HCT116 (cell line): Measurements from ENCODE around the gene MTUS2. TPM values are rescaled to one million over a fixed set of nuclear protein-coding genes. Genes with fewer than 3 reads are reported as not detected.

ENCODE experiments used
- ATAC-seq: fragments of 200-7000 bp; cut with Tn5 transposase; 2 replicates; pipeline ENCODE4 v1.9.1; 2020; ENCODE audit warnings: mild to moderate bottlenecking, moderate library complexity
- BruUV-seq: library from RNA; stranded (reverse); fragments of 400-500 nt; replicated peaks from 2 replicates; lab custom pipeline; 2021; lab: Mats Ljungman, UMichigan
- CTCF ChIA-PET: fragments of 300-600 bp; sonication (Branson Sonifier 250); formaldehyde crosslinking; loops from one replicate; lab custom pipeline; 2021; ENCODE audit warnings: antibody characterized with exemption; lab: Charles Lee
- POLR2A ChIA-PET: fragments of 300-600, 350-600 bp; sonication (Branson Sonifier 250); formaldehyde crosslinking; loops from one replicate; lab custom pipeline; 2021; ENCODE audit warnings: antibody characterized with exemption; lab: Charles Lee
- RAD21 ChIA-PET, 2 experiments: fragments of 300-600 bp; sonication (Branson Sonifier 250); formaldehyde crosslinking; loops; one replicate each; lab custom pipeline; 2023; ENCODE audit warnings: low total read pairs in 2 of 2; ENCODE audit not compliant: uncharacterized antibody in 2 of 2, unreplicated experiment in 2 of 2, low non-redundant PET in 1 of 2; lab: Charles Lee
- DNase-seq: peaks from one replicate; pipeline ENCODE4 v3.0.0-alpha.2; 2010; ENCODE audit warnings: low read depth, low spot score
- H2AFZ ChIP-seq: fragments of 200-600 bp; shearing (Covaris generic), sonication (generic); 2 replicates; pipeline ENCODE4 v1.6.1; 2017; ENCODE audit warnings: low read depth, mixed run types, mixed read lengths, antibody characterized with exemption, low read length; ENCODE audit not compliant: poor library complexity, severe bottlenecking
- H3K27ac ChIP-seq: 2 replicates; pipeline ENCODE4 v1.5.1; 2012; ENCODE audit warnings: low read depth, low read length
- H3K27me3 ChIP-seq: fragments of 200-600 bp; sonication (generic); 2 replicates; pipeline ENCODE4 v1.6.1; 2016; ENCODE audit warnings: mixed run types, low read length, mixed read lengths; ENCODE audit not compliant: insufficient read depth
- H3K36me3 ChIP-seq, 2 experiments: fragments of 200-500 bp in 1 of 2; fragments of 200-600 bp in 1 of 2; sonication (Bioruptor generic) in 1 of 2; sonication (generic) in 1 of 2; 2 replicates each; pipeline versions ENCODE4 v1.5.1 to v1.6.1; 2014 to 2016; ENCODE audit warnings: low read length in 2 of 2, inconsistent platforms in 1 of 2, mixed read lengths in 1 of 2, mixed run types in 1 of 2; ENCODE audit not compliant: insufficient read depth in 2 of 2, control insufficient read depth in 1 of 2
- H3K4me1 ChIP-seq, 2 experiments: fragments of 200-600 bp in 1 of 2; sonication (generic) in 1 of 2; 2 replicates each; pipeline versions ENCODE4 v1.5.1 to v1.6.1; 2012 to 2017; ENCODE audit warnings: low read length in 2 of 2, inconsistent platforms in 1 of 2, mild to moderate bottlenecking in 1 of 2, mixed read lengths in 1 of 2, mixed run types in 1 of 2, moderate library complexity in 1 of 2; ENCODE audit not compliant: insufficient read depth in 2 of 2, control insufficient read depth in 1 of 2
- H3K4me2 ChIP-seq: fragments of 200-600 bp; sonication (generic); 2 replicates; pipeline ENCODE4 v1.6.1; 2017; ENCODE audit warnings: mixed run types, low read length, mixed read lengths
- H3K4me3 ChIP-seq, 2 experiments: fragments of 200-600 bp in 1 of 2; sonication (generic) in 1 of 2; replicated peaks in 1 of 2; 2 replicates each; pipeline ENCODE4 v1.5.1; 2011 to 2016; ENCODE audit warnings: low read length in 2 of 2, control low read depth in 1 of 2, low read depth in 1 of 2, mild to moderate bottlenecking in 1 of 2, mixed read lengths in 1 of 2, mixed run types in 1 of 2
- H3K79me2 ChIP-seq: fragments of 200-600 bp; sonication (generic); 2 replicates; pipeline ENCODE4 v1.6.1; 2017; ENCODE audit warnings: mild to moderate bottlenecking, mixed run types, low read length, moderate library complexity, mixed read lengths; ENCODE audit not compliant: insufficient read depth
- H3K9ac ChIP-seq: fragments of 200-600 bp; sonication (generic); 2 replicates; pipeline ENCODE4 v1.6.1; 2016; ENCODE audit warnings: low read length, mixed read lengths
- H3K9me2 ChIP-seq: fragments of 200-600 bp; sonication (generic), shearing (Covaris generic); 2 replicates; pipeline ENCODE4 v1.6.1; 2017; ENCODE audit warnings: mixed run types, mild to moderate bottlenecking, moderate library complexity; ENCODE audit not compliant: insufficient read depth
- H3K9me3 ChIP-seq, 2 experiments: fragments of 200-500 bp in 1 of 2; fragments of 200-600 bp in 1 of 2; sonication (Bioruptor generic) in 1 of 2; sonication (generic) in 1 of 2; 2 replicates each; pipeline ENCODE4 v1.6.1; 2014 to 2017; ENCODE audit warnings: low read length in 2 of 2, mixed read lengths in 2 of 2, inconsistent platforms in 1 of 2, low read depth in 1 of 2, mild to moderate bottlenecking in 1 of 2, mixed run types in 1 of 2, moderate library complexity in 1 of 2; ENCODE audit not compliant: control insufficient read depth in 1 of 2, insufficient read depth in 1 of 2
- H4K20me1 ChIP-seq: fragments of 200-600 bp; sonication (generic), shearing (Covaris generic); 2 replicates; pipeline ENCODE4 v1.6.1; 2017; ENCODE audit warnings: mixed run types, mild to moderate bottlenecking, moderate library complexity; ENCODE audit not compliant: insufficient read depth
- CBX3 ChIP-seq: IDR thresholded peaks from 2 replicates; pipeline ENCODE4 v1.6.1; 2012; ENCODE audit warnings: low read depth
- CEBPB ChIP-seq: IDR thresholded peaks from 2 replicates; pipeline ENCODE4 v1.6.1; 2012; ENCODE audit warnings: low read depth
- EGR1 ChIP-seq: IDR thresholded peaks from 2 replicates; pipeline ENCODE4 v1.6.1; 2012; ENCODE audit warnings: low read depth
- ELF1 ChIP-seq: IDR thresholded peaks from 2 replicates; pipeline ENCODE4 v1.6.1; 2012; ENCODE audit warnings: low read depth, borderline replicate concordance
- EZH2phosphoT487 ChIP-seq: fragments of 200-600 bp; IDR thresholded peaks from 2 replicates; pipeline ENCODE4 v1.6.1; 2018; ENCODE audit warnings: antibody characterized with exemption, borderline replicate concordance
- FOSL1 ChIP-seq: IDR thresholded peaks from 2 replicates; pipeline ENCODE4 v1.6.1; 2012; ENCODE audit warnings: low read depth
- RAD21 ChIP-seq: IDR thresholded peaks from 2 replicates; pipeline ENCODE4 v1.6.1; 2012; ENCODE audit warnings: low read depth, mild to moderate bottlenecking
- SIN3A ChIP-seq: IDR thresholded peaks from 2 replicates; pipeline ENCODE4 v1.6.1; 2012; ENCODE audit warnings: low read depth
- SP1 ChIP-seq: IDR thresholded peaks from 2 replicates; pipeline ENCODE4 v1.6.1; 2012; ENCODE audit warnings: low read depth
- SRF ChIP-seq: IDR thresholded peaks from 2 replicates; pipeline ENCODE4 v1.6.1; 2012; ENCODE audit warnings: low read depth
- TCF7L2 ChIP-seq: IDR thresholded peaks from 2 replicates; pipeline ENCODE4 v1.7.0; 2011; ENCODE audit warnings: borderline replicate concordance, inconsistent platforms; ENCODE audit not compliant: insufficient read depth, insufficient read length; ENCODE audit errors: extremely low read depth
- ZFX ChIP-seq: fragments of 450-650 bp; IDR thresholded peaks from 2 replicates; pipeline ENCODE4 v1.6.1; 2017
- ZNF274 ChIP-seq: fragments of 200-500 bp; sonication (Bioruptor generic); IDR thresholded peaks from 2 replicates; pipeline ENCODE4 v1.6.1; 2014; ENCODE audit warnings: mild to moderate bottlenecking, low read depth, low read length, inconsistent platforms
- intact Hi-C: fragments of 100-400 bp; cut with micrococcal nuclease; formaldehyde crosslinking; loops from 2 replicates; pipeline ENCODE4 v1.10.0; 2022
- total RNA-seq: library from RNA; stranded (reverse); gene quantifications from one replicate; pipeline ENCODE4 v1.2.1, GENCODE V29; 2021; ENCODE audit not compliant: unreplicated experiment
- TF ChIP-seq, protein P1 (sequence below): IDR thresholded peaks from 2 replicates; pipeline ENCODE4 v1.6.1; 2012
- TF ChIP-seq, protein P2 (sequence below): IDR thresholded peaks from 2 replicates; pipeline ENCODE4 v1.6.1; 2012

The MTUS2 gene
- total RNA-seq, 1 experiment from 2014 or later = 0.02 TPM

DNA sequence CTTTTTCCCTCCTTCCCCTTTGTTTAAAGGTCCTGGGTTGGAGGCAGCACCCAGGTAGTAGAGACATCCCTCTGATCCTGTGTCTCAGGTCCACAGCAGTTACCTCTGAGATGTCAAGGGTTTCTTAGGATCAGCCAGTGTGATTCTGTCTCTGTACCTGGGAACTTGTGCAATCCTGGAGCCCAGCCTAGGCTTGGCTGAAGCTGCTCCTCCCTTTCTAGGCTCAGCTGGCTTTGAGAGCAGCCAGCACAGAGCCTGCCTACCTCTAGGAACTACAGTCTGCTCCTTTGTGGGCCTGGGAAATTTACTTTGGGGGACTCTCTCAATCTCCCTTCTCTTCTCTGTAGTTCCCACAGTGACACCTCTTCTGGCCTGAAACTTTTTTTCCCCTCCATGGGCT lies 171.6 kb downstream of the MTUS2 start:
- ATAC-seq (no peak), DNase-seq (no peak)
- peaks cover 20% of the 10 kb centered on the region for H3K27me3 ChIP-seq
- H3K9ac ChIP-seq = no peak overlapping the region
- no peaks in the 10 kb centered on the region for H3K9me2 ChIP-seq
- no peak overlapping the region for H3K4me2 ChIP-seq
- no peak for TF ChIP-seq CBX3
- TF ChIP-seq ZNF274 = no peak
- TF ChIP-seq SRF = no peak
- no peak for TF ChIP-seq SIN3A
- no peak for TF ChIP-seq EZH2phosphoT487
- TF ChIP-seq ZFX = no peak
- TF ChIP-seq, protein P1, sequence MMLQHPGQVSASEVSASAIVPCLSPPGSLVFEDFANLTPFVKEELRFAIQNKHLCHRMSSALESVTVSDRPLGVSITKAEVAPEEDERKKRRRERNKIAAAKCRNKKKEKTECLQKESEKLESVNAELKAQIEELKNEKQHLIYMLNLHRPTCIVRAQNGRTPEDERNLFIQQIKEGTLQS = no peak
- no peak for TF ChIP-seq FOSL1
- no peak for TF ChIP-seq RAD21
- TF ChIP-seq, protein P2, sequence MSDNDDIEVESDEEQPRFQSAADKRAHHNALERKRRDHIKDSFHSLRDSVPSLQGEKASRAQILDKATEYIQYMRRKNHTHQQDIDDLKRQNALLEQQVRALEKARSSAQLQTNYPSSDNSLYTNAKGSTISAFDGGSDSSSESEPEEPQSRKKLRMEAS = no peak
- no peaks in the 10 kb centered on the region for H3K4me1 ChIP-seq
- H3K4me3 ChIP-seq = no peak overlapping the region
- no peaks in the 10 kb centered on the region for H3K9me3 ChIP-seq
- CTCF ChIA-PET = no interaction called here
- H3K36me3 ChIP-seq = no peaks in the 10 kb centered on the region
- H4K20me1 ChIP-seq = no peaks in the 10 kb centered on the region
- H3K27ac ChIP-seq = no peak overlapping the region
- BruUV-seq = no TSS peak
- no peaks in the 10 kb centered on the region for H3K79me2 ChIP-seq
- no peak overlapping the region for H2AFZ ChIP-seq
- RAD21 ChIA-PET = no interaction called here
- POLR2A ChIA-PET = no interaction called here
- intact Hi-C loops = no loop called here

DNA sequence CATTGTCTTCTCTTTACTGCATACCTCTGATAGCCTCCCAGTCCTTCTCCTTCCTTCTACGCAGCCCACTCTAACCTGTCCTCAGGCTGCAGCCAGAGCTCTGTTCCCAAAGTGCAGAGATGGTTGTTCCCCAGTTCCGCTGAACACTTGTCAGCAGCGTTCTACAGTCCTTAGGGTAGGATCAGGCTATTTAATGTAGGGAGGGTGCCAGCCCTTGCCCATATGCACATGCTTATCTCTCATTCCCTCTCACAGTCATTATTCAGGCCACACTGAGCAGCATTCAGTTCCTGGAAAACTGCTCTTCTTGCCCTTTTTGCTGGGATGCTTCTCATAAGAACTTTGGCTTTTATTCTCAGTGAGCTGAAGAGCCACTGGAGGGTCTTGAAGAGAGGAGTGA lies 180.7 kb downstream of the MTUS2 start:
- Histone ChIP-seq H3K9me2 (no peaks in the 10 kb centered on the region), H3K27ac (no peak overlapping the region), H3K9me3 (no peaks in the 10 kb centered on the region), H2AFZ (no peak overlapping the region), H4K20me1 (no peaks in the 10 kb centered on the region), H3K36me3 (no peaks in the 10 kb centered on the region), H3K4me3 (no peak overlapping the region), H3K27me3 (peaks cover 13% of the 10 kb centered on the region), H3K9ac (no peak overlapping the region), H3K4me2 (no peak overlapping the region)
- intact Hi-C loops = no loop called here
- POLR2A ChIA-PET = no interaction called here
- DNase-seq = no peak
- no peak for ATAC-seq
- BruUV-seq = no TSS peak
- TF ChIP-seq TCF7L2 = no peak
- TF ChIP-seq ELF1 = no peak
- TF ChIP-seq, protein P2 = no peak
- no peak for TF ChIP-seq SP1
- no peak for TF ChIP-seq SIN3A
- TF ChIP-seq SRF = no peak
- TF ChIP-seq RAD21 = no peak
- no peak for TF ChIP-seq EGR1
- TF ChIP-seq CEBPB = no peak
- TF ChIP-seq, all 23 proteins: peak for 0
- Histone ChIP-seq H3K4me1 (no peaks in the 10 kb centered on the region), H3K79me2 (no peaks in the 10 kb centered on the region)
- ChIA-PET RAD21 (no interaction called here), CTCF (no interaction called here)
